GM23338 (cell line): ENCODE results near the gene ALDH9A1. TPM values are rescaled to one million over a fixed set of nuclear protein-coding genes. Genes with fewer than 3 reads are reported as not detected.

Experiments
- ATAC-seq: fragments of 200-7000 bp; cut with Tn5 transposase; 3 replicates; pipeline ENCODE4 v1.9.1; 2020
- DNase-seq: peaks from one replicate; pipeline ENCODE4 v3.0.0-alpha.2; 2015; ENCODE audit warnings: low spot score
- H2AFZ ChIP-seq: fragments of 200-600 bp; sonication (generic); 2 replicates; pipeline ENCODE4 v1.8.0; 2016; ENCODE audit warnings: antibody characterized with exemption, mild to moderate bottlenecking, moderate library complexity
- H3F3A ChIP-seq: fragments of 200-600 bp; sonication (generic); replicated peaks from 2 replicates; pipeline ENCODE4 v1.8.0; 2017; ENCODE audit warnings: antibody characterized with exemption, mixed run types, low read depth
- H3K27ac ChIP-seq: fragments of 200-600 bp; sonication (generic); 2 replicates; pipeline ENCODE4 v1.6.1; 2016; ENCODE audit warnings: low read depth
- H3K27me3 ChIP-seq: fragments of 200-600 bp; sonication (generic); 2 replicates; pipeline ENCODE4 v1.8.0; 2016; ENCODE audit warnings: mild to moderate bottlenecking, mixed run types, moderate library complexity; ENCODE audit not compliant: insufficient read depth
- H3K36me3 ChIP-seq: fragments of 200-600 bp; sonication (generic); 2 replicates; pipeline ENCODE4 v1.8.0; 2016; ENCODE audit warnings: mild to moderate bottlenecking; ENCODE audit not compliant: insufficient read depth
- H3K4me1 ChIP-seq: fragments of 200-600 bp; sonication (generic); 2 replicates; pipeline ENCODE4 v1.8.0; 2016; ENCODE audit warnings: mild to moderate bottlenecking, moderate library complexity; ENCODE audit not compliant: insufficient read depth
- H3K4me2 ChIP-seq: fragments of 200-600 bp; sonication (generic); 2 replicates; pipeline ENCODE4 v1.7.1; 2017; ENCODE audit warnings: mixed run types
- H3K4me3 ChIP-seq: fragments of 200-600 bp; sonication (generic); 2 replicates; pipeline ENCODE4 v1.6.1; 2016; ENCODE audit warnings: mixed run types
- H3K79me2 ChIP-seq: fragments of 200-600 bp; sonication (generic); replicated peaks from 2 replicates; pipeline ENCODE4 v1.8.0; 2017; ENCODE audit warnings: mild to moderate bottlenecking; ENCODE audit not compliant: insufficient read depth
- H3K9me2 ChIP-seq: fragments of 200-600 bp; sonication (generic); 2 replicates; pipeline ENCODE4 v1.8.0; 2017; ENCODE audit not compliant: insufficient read depth
- H4K20me1 ChIP-seq: fragments of 200-600 bp; sonication (generic); replicated peaks from 2 replicates; pipeline ENCODE4 v1.8.0; 2017; ENCODE audit warnings: mild to moderate bottlenecking; ENCODE audit not compliant: insufficient read depth
- H3K27ac Mint-ChIP-seq: 2 replicates; pipeline ENCODE4 v1.8.0; 2020; ENCODE audit warnings: inconsistent platforms, mild to moderate bottlenecking, moderate library complexity, mixed read lengths
- H3K27me3 Mint-ChIP-seq: 3 replicates; pipeline ENCODE4 v1.8.0; 2022; ENCODE audit warnings: low read depth, mild to moderate bottlenecking, moderate library complexity, mixed read lengths, inconsistent platforms; ENCODE audit not compliant: insufficient read depth, poor library complexity
- H3K36me3 Mint-ChIP-seq: 3 replicates; pipeline ENCODE4 v1.8.0; 2021; ENCODE audit warnings: low read depth, mild to moderate bottlenecking, inconsistent platforms, moderate library complexity, mixed read lengths
- H3K4me1 Mint-ChIP-seq: 3 replicates; pipeline ENCODE4 v1.8.0; 2020; ENCODE audit warnings: mild to moderate bottlenecking, inconsistent platforms, mixed read lengths
- H3K4me3 Mint-ChIP-seq: 3 replicates; pipeline ENCODE4 v1.8.0; 2021; ENCODE audit warnings: moderate library complexity, mild to moderate bottlenecking, inconsistent platforms, mixed read lengths
- H3K9me3 Mint-ChIP-seq: 3 replicates; pipeline ENCODE4 v1.8.0; 2020; ENCODE audit warnings: moderate library complexity, mild to moderate bottlenecking, inconsistent platforms, mixed read lengths
- CREB1 ChIP-seq: fragments of 250-450 bp; sonication (Bioruptor Pico); IDR thresholded peaks from 2 replicates; pipeline ENCODE4 v1.5.0; 2020; ENCODE audit warnings: low read depth, mild to moderate bottlenecking, moderate library complexity
- EZH2 ChIP-seq: fragments of 200-600 bp; sonication (generic); IDR thresholded peaks from one replicate; pipeline ENCODE4 v1.8.0; 2017; ENCODE audit warnings: antibody characterized with exemption, mild to moderate bottlenecking, low read depth; ENCODE audit not compliant: unreplicated experiment
- EZH2phosphoT487 ChIP-seq: fragments of 200-600 bp; sonication (generic); IDR thresholded peaks from one replicate; pipeline ENCODE4 v1.8.1; 2018; ENCODE audit warnings: antibody characterized with exemption; ENCODE audit not compliant: unreplicated experiment
- JUNB ChIP-seq: IDR thresholded peaks from one replicate; pipeline ENCODE4 v1.6.1; 2016; ENCODE audit warnings: antibody characterized with exemption; ENCODE audit not compliant: unreplicated experiment
- NANOG ChIP-seq: IDR thresholded peaks from 2 replicates; pipeline ENCODE4 v1.6.1; 2016; ENCODE audit warnings: antibody characterized with exemption, borderline replicate concordance
- POLR2AphosphoS5 ChIP-seq: IDR thresholded peaks from 2 replicates; pipeline ENCODE4 v1.6.1; 2016; ENCODE audit warnings: antibody characterized with exemption, low read depth
- STAT1 ChIP-seq: IDR thresholded peaks from one replicate; pipeline ENCODE4 v1.6.1; 2016; ENCODE audit warnings: antibody characterized with exemption; ENCODE audit not compliant: unreplicated experiment
- ZNF114 ChIP-seq: fragments of 250-450 bp; sonication (Bioruptor Pico); IDR thresholded peaks from 2 replicates; pipeline ENCODE4 v1.5.0; 2020; ENCODE audit warnings: mild to moderate bottlenecking, moderate library complexity
- ZNF331 ChIP-seq: fragments of 250-450 bp; sonication (Bioruptor Pico); IDR thresholded peaks from 2 replicates; pipeline ENCODE4 v1.5.0; 2020; ENCODE audit warnings: low read depth, mild to moderate bottlenecking, moderate library complexity
- polyA plus RNA-seq: library from polyadenylated mRNA; unstranded; fragments of >200 nt; fragmentation: Nextera tagmentation; extraction: Ambion mirVana; gene quantifications from 2 replicates; pipeline ENCODE4 v1.2.1, GENCODE V29; 2016
- total RNA-seq: library from RNA; depleted of rRNA; stranded (reverse); fragments of >200 nt; shearing (Covaris generic); gene quantifications from 2 replicates; pipeline ENCODE4 v1.2.3, GENCODE V29; 2014
- TF ChIP-seq, protein P1 (sequence below): IDR thresholded peaks from 2 replicates; pipeline ENCODE4 v1.6.1; 2016; ENCODE audit warnings: antibody characterized with exemption
- TF ChIP-seq, protein P2 (sequence below): fragments of 250-450 bp; sonication (Bioruptor Pico); IDR thresholded peaks from 2 replicates; pipeline ENCODE4 v1.5.0; 2020; ENCODE audit warnings: mild to moderate bottlenecking, moderate library complexity
- TF ChIP-seq, protein P3 (sequence below): IDR thresholded peaks from one replicate; pipeline ENCODE4 v1.6.1; 2018; ENCODE audit warnings: antibody characterized with exemption; ENCODE audit not compliant: unreplicated experiment

ALDH9A1 gene
- total and polyA plus RNA-seq, 2 experiments from 2014 or later = 50.6 to 59.2 TPM

DNA sequence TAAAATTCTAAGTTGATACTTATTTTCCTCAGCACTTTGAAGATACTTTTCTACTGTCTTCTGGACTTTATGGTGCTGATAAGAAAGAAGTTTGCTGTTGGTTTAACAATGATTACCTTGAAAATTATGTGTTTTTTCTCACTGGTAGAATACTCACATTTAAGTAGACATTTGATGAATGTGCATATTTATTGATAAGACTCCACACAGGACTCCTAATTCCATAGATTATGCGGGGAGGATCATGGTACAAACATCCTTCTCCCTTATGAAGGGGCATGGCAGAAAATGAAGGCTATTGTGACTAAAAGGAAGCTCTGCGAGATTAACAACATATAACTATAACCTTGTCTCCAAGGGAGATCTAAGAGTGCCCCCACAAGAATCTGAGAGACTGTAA lies 28.5 kb upstream of the ALDH9A1 start:
- Histone ChIP-seq H2AFZ (no peak overlapping the region), H3K27me3 (no peaks in the 10 kb centered on the region), H3K9me2 (no peaks in the 10 kb centered on the region), H3K4me3 (no peak overlapping the region), H3K4me1 (no peaks in the 10 kb centered on the region), H3K79me2 (no peaks in the 10 kb centered on the region), H3F3A (no peaks in the 10 kb centered on the region), H3K36me3 (no peaks in the 10 kb centered on the region), H3K4me2 (no peak overlapping the region), H3K27ac (no peak overlapping the region), H4K20me1 (peaks cover 5% of the 10 kb centered on the region; the same call in 1 of the 2 replicates)
- ATAC-seq (no peak), DNase-seq (no peak)
- H3K27me3 Mint-ChIP-seq = peaks cover 2% of the 10 kb centered on the region
- TF ChIP-seq, protein P1, sequence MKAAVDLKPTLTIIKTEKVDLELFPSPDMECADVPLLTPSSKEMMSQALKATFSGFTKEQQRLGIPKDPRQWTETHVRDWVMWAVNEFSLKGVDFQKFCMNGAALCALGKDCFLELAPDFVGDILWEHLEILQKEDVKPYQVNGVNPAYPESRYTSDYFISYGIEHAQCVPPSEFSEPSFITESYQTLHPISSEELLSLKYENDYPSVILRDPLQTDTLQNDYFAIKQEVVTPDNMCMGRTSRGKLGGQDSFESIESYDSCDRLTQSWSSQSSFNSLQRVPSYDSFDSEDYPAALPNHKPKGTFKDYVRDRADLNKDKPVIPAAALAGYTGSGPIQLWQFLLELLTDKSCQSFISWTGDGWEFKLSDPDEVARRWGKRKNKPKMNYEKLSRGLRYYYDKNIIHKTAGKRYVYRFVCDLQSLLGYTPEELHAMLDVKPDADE = no peak
- TF ChIP-seq CREB1 = no peak
- TF ChIP-seq EZH2phosphoT487 = no peak
- 0 out of 3 replicates have a peak, but pooled peaks cover 2% of the 10 kb centered on the region for H3K36me3 Mint-ChIP-seq
- no peaks in the 10 kb centered on the region for H3K4me1 Mint-ChIP-seq
- H3K9me3 Mint-ChIP-seq = no peaks in the 10 kb centered on the region; the same call in 2 of the 3 replicates
- H3K4me3 Mint-ChIP-seq = no peak overlapping the region
- H3K27ac Mint-ChIP-seq = no peak overlapping the region

DNA sequence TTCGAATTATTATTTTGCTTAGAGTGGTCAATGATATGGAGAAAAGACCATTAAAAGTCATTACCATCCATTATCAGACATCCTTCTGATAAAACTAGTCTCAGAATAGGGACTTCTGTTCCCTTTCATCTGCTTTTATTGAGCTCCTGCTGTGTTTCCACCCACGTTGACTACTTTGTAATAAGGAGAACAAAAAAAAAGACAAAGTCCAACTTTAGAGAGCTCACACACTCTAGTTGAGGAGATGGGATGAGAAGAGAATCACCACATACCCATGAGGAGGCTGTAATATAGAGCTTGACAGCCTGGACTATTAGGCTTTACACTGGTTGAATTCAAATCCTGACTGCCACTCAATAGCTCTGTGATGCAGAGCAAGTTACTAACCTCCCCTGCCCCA lies 27.8 kb upstream of the ALDH9A1 start:
- no peaks in the 10 kb centered on the region for H3K79me2 ChIP-seq
- H3K9me2 ChIP-seq = no peaks in the 10 kb centered on the region
- H3K27me3 ChIP-seq = no peaks in the 10 kb centered on the region
- no peak overlapping the region for H3K4me2 ChIP-seq
- no peak overlapping the region for H3K4me3 Mint-ChIP-seq
- H2AFZ ChIP-seq = no peak overlapping the region
- H3K36me3 ChIP-seq = no peaks in the 10 kb centered on the region
- no peaks in the 10 kb centered on the region for H3K4me1 ChIP-seq
- ATAC-seq (no peak), DNase-seq (no peak)
- no peaks in the 10 kb centered on the region for H3K4me1 Mint-ChIP-seq
- no peak overlapping the region for H3K27ac ChIP-seq
- H3K9me3 Mint-ChIP-seq = no peaks in the 10 kb centered on the region; the same call in 2 of the 3 replicates
- 0 out of 3 replicates have a peak, but pooled peaks cover 2% of the 10 kb centered on the region for H3K36me3 Mint-ChIP-seq
- no peaks in the 10 kb centered on the region for H3F3A ChIP-seq
- H4K20me1 ChIP-seq = peaks cover 5% of the 10 kb centered on the region; the same call in 1 of the 2 replicates
- no peak overlapping the region for H3K4me3 ChIP-seq
- no peak overlapping the region for H3K27ac Mint-ChIP-seq
- peaks cover 2% of the 10 kb centered on the region for H3K27me3 Mint-ChIP-seq
- TF ChIP-seq, protein P2, sequence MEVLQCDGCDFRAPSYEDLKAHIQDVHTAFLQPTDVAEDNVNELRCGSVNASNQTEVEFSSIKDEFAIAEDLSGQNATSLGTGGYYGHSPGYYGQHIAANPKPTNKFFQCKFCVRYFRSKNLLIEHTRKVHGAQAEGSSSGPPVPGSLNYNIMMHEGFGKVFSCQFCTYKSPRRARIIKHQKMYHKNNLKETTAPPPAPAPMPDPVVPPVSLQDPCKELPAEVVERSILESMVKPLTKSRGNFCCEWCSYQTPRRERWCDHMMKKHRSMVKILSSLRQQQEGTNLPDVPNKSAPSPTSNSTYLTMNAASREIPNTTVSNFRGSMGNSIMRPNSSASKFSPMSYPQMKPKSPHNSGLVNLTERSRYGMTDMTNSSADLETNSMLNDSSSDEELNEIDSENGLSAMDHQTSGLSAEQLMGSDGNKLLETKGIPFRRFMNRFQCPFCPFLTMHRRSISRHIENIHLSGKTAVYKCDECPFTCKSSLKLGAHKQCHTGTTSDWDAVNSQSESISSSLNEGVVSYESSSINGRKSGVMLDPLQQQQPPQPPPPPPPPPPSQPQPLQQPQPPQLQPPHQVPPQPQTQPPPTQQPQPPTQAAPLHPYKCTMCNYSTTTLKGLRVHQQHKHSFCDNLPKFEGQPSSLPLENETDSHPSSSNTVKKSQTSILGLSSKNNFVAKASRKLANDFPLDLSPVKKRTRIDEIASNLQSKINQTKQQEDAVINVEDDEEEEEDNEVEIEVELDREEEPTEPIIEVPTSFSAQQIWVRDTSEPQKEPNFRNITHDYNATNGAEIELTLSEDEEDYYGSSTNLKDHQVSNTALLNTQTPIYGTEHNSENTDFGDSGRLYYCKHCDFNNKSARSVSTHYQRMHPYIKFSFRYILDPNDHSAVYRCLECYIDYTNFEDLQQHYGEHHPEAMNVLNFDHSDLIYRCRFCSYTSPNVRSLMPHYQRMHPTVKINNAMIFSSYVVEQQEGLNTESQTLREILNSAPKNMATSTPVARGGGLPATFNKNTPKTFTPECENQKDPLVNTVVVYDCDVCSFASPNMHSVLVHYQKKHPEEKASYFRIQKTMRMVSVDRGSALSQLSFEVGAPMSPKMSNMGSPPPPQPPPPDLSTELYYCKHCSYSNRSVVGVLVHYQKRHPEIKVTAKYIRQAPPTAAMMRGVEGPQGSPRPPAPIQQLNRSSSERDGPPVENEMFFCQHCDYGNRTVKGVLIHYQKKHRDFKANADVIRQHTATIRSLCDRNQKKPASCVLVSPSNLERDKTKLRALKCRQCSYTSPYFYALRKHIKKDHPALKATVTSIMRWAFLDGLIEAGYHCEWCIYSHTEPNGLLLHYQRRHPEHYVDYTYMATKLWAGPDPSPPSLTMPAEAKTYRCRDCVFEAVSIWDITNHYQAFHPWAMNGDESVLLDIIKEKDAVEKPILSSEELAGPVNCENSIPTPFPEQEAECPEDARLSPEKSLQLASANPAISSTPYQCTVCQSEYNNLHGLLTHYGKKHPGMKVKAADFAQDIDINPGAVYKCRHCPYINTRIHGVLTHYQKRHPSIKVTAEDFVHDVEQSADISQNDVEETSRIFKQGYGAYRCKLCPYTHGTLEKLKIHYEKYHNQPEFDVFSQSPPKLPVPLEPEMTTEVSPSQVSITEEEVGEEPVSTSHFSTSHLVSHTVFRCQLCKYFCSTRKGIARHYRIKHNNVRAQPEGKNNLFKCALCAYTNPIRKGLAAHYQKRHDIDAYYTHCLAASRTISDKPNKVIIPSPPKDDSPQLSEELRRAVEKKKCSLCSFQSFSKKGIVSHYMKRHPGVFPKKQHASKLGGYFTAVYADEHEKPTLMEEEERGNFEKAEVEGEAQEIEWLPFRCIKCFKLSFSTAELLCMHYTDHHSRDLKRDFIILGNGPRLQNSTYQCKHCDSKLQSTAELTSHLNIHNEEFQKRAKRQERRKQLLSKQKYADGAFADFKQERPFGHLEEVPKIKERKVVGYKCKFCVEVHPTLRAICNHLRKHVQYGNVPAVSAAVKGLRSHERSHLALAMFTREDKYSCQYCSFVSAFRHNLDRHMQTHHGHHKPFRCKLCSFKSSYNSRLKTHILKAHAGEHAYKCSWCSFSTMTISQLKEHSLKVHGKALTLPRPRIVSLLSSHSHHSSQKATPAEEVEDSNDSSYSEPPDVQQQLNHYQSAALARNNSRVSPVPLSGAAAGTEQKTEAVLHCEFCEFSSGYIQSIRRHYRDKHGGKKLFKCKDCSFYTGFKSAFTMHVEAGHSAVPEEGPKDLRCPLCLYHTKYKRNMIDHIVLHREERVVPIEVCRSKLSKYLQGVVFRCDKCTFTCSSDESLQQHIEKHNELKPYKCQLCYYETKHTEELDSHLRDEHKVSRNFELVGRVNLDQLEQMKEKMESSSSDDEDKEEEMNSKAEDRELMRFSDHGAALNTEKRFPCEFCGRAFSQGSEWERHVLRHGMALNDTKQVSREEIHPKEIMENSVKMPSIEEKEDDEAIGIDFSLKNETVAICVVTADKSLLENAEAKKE (CRISPR knock-in tag) = no peak
- TF ChIP-seq ZNF114 = no peak
- TF ChIP-seq EZH2phosphoT487 = no peak
- no peak for TF ChIP-seq NANOG
- no peak for TF ChIP-seq POLR2AphosphoS5
- no peak for TF ChIP-seq ZNF331 (CRISPR knock-in tag)
- no peak for TF ChIP-seq STAT1
- TF ChIP-seq, protein P3, sequence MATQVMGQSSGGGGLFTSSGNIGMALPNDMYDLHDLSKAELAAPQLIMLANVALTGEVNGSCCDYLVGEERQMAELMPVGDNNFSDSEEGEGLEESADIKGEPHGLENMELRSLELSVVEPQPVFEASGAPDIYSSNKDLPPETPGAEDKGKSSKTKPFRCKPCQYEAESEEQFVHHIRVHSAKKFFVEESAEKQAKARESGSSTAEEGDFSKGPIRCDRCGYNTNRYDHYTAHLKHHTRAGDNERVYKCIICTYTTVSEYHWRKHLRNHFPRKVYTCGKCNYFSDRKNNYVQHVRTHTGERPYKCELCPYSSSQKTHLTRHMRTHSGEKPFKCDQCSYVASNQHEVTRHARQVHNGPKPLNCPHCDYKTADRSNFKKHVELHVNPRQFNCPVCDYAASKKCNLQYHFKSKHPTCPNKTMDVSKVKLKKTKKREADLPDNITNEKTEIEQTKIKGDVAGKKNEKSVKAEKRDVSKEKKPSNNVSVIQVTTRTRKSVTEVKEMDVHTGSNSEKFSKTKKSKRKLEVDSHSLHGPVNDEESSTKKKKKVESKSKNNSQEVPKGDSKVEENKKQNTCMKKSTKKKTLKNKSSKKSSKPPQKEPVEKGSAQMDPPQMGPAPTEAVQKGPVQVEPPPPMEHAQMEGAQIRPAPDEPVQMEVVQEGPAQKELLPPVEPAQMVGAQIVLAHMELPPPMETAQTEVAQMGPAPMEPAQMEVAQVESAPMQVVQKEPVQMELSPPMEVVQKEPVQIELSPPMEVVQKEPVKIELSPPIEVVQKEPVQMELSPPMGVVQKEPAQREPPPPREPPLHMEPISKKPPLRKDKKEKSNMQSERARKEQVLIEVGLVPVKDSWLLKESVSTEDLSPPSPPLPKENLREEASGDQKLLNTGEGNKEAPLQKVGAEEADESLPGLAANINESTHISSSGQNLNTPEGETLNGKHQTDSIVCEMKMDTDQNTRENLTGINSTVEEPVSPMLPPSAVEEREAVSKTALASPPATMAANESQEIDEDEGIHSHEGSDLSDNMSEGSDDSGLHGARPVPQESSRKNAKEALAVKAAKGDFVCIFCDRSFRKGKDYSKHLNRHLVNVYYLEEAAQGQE = no peak
- no peak for TF ChIP-seq JUNB
- TF ChIP-seq EZH2 = no peak
